Keratinocyte (primary cell): ENCODE data around the gene SNTG2.

Source experiments
- EZH2 ChIP-seq: IDR thresholded peaks from one replicate; pipeline ENCODE4 v1.6.1; 2012; ENCODE audit warnings: inconsistent platforms, mild to moderate bottlenecking, low read length, moderate library complexity
- TF ChIP-seq, protein P1 (sequence below), 3 experiments: IDR thresholded peaks in 1 of 3; conservative IDR thresholded peaks in 1 of 3; optimal IDR thresholded peaks in 1 of 3; 2 replicates in 2 of 3; 3 replicates in 1 of 3; pipeline versions ENCODE3 to v1.5.1; 2011; ENCODE audit warnings: low read length in 3 of 3, mild to moderate bottlenecking in 3 of 3, moderate library complexity in 2 of 3, control low read depth in 1 of 3, inconsistent platforms in 1 of 3; ENCODE audit not compliant: insufficient read depth in 2 of 3; ENCODE audit errors: extremely low read depth in 1 of 3

DNA sequence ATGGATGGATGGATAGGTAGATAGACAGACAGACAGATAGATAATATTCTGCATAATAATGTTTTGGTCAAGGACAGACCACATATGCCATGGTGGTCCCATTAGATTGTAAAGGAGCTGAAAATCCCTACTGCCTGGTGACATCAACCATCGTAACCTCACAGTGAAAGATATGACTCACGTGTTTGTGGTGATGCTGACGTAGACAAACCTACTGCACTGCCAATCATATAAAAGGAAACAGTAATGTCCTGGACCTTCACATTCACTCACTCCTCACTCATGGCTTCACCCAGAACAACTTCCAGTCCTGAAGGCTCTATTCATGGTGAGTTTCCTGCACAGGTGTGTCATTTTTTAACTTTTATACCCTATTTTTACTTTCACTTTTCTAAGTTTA lies 259.7 kb downstream of the SNTG2 start:
- TF ChIP-seq, protein P1, sequence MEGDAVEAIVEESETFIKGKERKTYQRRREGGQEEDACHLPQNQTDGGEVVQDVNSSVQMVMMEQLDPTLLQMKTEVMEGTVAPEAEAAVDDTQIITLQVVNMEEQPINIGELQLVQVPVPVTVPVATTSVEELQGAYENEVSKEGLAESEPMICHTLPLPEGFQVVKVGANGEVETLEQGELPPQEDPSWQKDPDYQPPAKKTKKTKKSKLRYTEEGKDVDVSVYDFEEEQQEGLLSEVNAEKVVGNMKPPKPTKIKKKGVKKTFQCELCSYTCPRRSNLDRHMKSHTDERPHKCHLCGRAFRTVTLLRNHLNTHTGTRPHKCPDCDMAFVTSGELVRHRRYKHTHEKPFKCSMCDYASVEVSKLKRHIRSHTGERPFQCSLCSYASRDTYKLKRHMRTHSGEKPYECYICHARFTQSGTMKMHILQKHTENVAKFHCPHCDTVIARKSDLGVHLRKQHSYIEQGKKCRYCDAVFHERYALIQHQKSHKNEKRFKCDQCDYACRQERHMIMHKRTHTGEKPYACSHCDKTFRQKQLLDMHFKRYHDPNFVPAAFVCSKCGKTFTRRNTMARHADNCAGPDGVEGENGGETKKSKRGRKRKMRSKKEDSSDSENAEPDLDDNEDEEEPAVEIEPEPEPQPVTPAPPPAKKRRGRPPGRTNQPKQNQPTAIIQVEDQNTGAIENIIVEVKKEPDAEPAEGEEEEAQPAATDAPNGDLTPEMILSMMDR (optimal IDR thresholded peaks at IDR 0.05 in 1 of 3, IDR thresholded peaks at IDR 0.05 in 1 of 3, conservative IDR thresholded peaks at IDR 0.05 in 1 of 3; ENCODE audit: extremely low read depth in 1 of 3, insufficient read depth in 2 of 3, low read length in 3 of 3) = no peak
- TF ChIP-seq EZH2 = no peak
